ENCODE results near the gene GPRC5B. TPM values are rescaled to one million over a fixed set of nuclear protein-coding genes. Genes with fewer than 3 reads are reported as not detected.

Gene GPRC5B
- total RNA-seq, 4 donors from 2014 or later, result 10.8 to 44.8 (median 24.0) TPM

DNA sequence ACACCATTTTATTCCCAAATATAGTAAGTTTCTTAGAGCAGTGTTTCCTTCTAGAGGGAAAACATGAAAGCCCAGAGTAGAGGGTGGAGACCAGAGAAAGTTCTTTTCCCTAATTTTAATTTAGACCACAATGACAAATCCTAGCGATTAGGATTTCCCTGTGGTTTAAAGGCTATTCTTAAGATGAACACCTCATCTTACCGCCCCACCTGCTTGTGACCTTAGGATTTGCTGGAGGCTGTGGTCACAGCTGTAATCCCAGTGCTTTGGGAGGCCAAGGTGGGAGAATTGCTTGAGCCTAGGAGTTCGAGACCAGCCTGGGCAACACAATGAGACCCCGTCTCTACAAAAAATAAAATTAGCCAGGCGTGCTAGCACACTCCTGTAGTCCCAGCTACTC lies 51.1 kb downstream of the GPRC5B start:
- TF ChIP-seq, protein P1, sequence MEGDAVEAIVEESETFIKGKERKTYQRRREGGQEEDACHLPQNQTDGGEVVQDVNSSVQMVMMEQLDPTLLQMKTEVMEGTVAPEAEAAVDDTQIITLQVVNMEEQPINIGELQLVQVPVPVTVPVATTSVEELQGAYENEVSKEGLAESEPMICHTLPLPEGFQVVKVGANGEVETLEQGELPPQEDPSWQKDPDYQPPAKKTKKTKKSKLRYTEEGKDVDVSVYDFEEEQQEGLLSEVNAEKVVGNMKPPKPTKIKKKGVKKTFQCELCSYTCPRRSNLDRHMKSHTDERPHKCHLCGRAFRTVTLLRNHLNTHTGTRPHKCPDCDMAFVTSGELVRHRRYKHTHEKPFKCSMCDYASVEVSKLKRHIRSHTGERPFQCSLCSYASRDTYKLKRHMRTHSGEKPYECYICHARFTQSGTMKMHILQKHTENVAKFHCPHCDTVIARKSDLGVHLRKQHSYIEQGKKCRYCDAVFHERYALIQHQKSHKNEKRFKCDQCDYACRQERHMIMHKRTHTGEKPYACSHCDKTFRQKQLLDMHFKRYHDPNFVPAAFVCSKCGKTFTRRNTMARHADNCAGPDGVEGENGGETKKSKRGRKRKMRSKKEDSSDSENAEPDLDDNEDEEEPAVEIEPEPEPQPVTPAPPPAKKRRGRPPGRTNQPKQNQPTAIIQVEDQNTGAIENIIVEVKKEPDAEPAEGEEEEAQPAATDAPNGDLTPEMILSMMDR (IDR thresholded peaks at IDR 0.05; ENCODE audit: low read depth), result no peak

DNA sequence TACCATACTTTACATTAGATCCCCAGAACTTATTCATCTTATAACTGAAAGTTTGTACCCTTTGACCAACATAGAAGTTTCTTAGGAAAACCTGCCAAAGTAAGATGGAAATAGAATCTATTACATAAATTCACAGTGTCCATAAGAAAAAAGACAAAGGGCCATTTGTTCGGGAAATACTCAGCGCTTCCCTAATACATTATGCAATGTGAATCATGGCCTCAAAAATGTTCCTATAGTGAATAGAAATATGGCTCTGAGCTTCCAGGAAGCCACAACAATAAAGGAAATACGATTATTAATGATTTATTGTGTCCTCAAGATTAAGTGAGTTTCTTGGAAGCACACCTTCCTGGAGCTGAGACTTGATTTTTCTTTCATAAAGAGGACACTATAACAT lies 51.5 kb downstream of the GPRC5B start:
- TF ChIP-seq, protein P1 (IDR thresholded peaks at IDR 0.05; ENCODE audit: low read depth), result no peak

GRCh38 chr16:19831678-19832077 lies 53.0 kb downstream of the GPRC5B start:
- TF ChIP-seq, protein P1 (IDR thresholded peaks at IDR 0.05; ENCODE audit: low read depth), result no peak

- TF ChIP-seq, protein P1 (IDR thresholded peaks at IDR 0.05; ENCODE audit: low read depth), result no peak
Observed at GRCh38 chr16:19830902-19831560, 53.6 kb downstream of the GPRC5B start.

DNA sequence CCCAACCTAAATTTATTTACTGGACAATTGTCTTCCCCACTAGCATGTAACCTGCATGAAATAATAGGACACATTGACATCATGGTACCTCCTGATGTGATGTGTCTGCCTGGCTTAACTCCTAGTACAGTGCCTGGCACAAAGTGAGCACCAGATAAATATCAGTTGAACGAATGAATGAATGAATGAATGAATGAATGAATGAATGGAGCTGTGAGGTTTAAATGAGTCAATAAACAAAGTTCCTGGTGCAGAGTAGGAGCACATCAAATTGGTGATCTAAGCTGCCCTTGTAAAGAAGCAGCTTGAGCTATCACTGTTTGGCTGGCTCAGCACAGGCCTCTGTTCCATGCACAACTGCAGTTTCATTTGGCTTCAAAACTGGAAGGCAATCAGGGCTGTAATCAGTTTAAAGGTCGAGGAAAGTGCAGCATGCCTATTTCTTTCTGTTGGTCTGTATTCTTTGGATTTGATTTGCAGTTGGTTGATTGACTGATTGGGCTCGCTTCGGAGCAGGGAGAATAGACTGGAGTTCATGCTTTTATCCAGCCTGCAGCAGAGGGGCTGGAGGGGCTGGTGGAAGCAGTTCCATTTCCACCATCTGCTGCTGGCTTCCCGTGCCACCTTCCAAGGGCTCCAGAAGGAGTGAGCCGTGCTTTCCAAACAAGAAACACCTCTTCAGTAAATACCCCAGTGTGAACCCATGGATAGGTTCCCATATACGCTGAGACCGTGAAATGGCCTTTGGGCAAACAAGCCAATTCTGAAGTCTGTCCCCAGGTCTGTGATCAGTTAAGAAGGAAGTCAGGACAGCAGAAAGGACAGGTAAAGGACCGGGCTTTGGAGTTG lies 54.6 kb downstream of the GPRC5B start:
- TF ChIP-seq, protein P1 (IDR thresholded peaks at IDR 0.05; ENCODE audit: low read depth), result no peak

DNA sequence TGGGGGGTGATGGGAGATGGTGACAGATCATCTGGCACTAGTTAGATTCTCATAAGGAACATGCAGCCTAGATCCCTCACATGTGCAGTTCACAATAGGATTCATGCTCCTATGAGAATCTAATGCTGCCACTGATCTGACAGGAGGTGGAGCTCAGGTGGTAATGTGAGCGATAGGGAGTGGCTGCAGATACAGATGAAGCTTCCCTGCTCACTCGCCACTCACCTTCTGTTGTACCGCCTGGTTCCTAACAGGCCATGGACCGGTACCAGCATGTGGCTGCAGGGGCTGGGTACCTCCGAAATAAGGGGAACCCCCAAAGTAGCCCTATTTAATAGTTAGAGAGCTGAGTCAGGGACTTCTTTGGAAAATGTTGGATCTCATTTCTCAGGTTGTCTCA lies 60.4 kb downstream of the GPRC5B start:
- TF ChIP-seq, protein P1 (IDR thresholded peaks at IDR 0.05; ENCODE audit: low read depth), result no peak

DNA sequence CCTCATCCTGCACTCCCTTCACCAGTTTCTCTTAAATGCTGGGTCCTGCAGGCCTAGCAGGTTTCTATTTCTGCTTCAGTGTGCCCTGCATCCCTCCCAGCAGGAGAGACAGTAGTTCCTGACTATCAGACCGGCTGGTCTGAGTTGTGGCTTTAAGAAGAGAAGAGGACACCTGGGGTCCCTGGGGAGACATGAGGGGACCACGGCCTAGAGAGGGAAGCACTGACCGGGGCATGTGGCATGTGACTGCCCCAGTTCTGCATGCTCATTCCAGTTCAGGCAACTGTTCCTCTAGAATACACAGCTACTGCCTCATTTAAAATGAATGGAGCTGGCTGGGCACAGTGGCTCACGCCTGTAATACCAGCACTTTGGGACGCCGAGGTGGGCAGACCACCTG lies 61.3 kb downstream of the GPRC5B start:
- TF ChIP-seq, protein P1 (IDR thresholded peaks at IDR 0.05; ENCODE audit: low read depth), result no peak
